Bronchial epithelial cell (primary cell): ENCODE measurements around the gene CCR5AS.
A peak's percentile ranks its signal among the peaks of the same experiment; 100 is the strongest.

Source experiments
- DNase-seq: peaks from one replicate; pipeline ENCODE4 v3.0.0-alpha.2; 2010; ENCODE audit warnings: low read depth
- FAIRE-seq: peaks from 2 replicates; lab custom pipeline; 2011; peaks lifted over from hg19 to GRCh38; lab: Jason Lieb, UNC
- H3K27me3 ChIP-seq: 2 replicates; pipeline ENCODE4 v1.5.1; 2011; ENCODE audit warnings: low read length; ENCODE audit not compliant: control insufficient read depth, insufficient read depth
- H3K36me3 ChIP-seq: 2 replicates; pipeline ENCODE4 v1.5.1; 2011; ENCODE audit warnings: low read length; ENCODE audit not compliant: control insufficient read depth, insufficient read depth
- H3K4me3 ChIP-seq: 2 replicates; pipeline ENCODE4 v1.5.1; 2011; ENCODE audit warnings: mild to moderate bottlenecking, low read depth, low read length, control low read depth
- CTCF ChIP-seq: IDR thresholded peaks from 2 replicates; pipeline ENCODE4 v1.5.1; 2011; ENCODE audit warnings: mild to moderate bottlenecking, moderate library complexity, low read length, control low read depth, inconsistent platforms; ENCODE audit not compliant: insufficient read depth, severe bottlenecking

Gene CCR5AS

GRCh38 chr3:46401579-46401978, 5.3 kb downstream of the CCR5AS start:
- no peaks in the 10 kb centered on the region for H3K27me3 ChIP-seq
- H3K4me3 ChIP-seq, result no peak overlapping the region
- no peak for TF ChIP-seq CTCF
- DNase-seq (no peak), FAIRE-seq (no peak)
- no peaks in the 10 kb centered on the region for H3K36me3 ChIP-seq

GRCh38 chr3:46400846-46401245, 6.0 kb downstream of the CCR5AS start:
- Histone ChIP-seq H3K4me3 (no peak overlapping the region), H3K27me3 (no peaks in the 10 kb centered on the region), H3K36me3 (no peaks in the 10 kb centered on the region)
- no peak for TF ChIP-seq CTCF
- DNase-seq (no peak), FAIRE-seq (no peak)

- Histone ChIP-seq H3K27me3 (no peaks in the 10 kb centered on the region), H3K36me3 (no peaks in the 10 kb centered on the region), H3K4me3 (no peak overlapping the region)
- DNase-seq (peak; percentile 75), FAIRE-seq (no peak)
- no peak for TF ChIP-seq CTCF
Measured at GRCh38 chr3:46400000-46400734, 6.7 kb downstream of the CCR5AS start.

- TF ChIP-seq CTCF, result no peak
- Histone ChIP-seq H3K27me3 (no peaks in the 10 kb centered on the region), H3K4me3 (no peak overlapping the region), H3K36me3 (no peaks in the 10 kb centered on the region)
- DNase-seq, result peak; percentile 54
- FAIRE-seq, result no peak
Measured at GRCh38 chr3:46399557-46399956, 7.3 kb downstream of the CCR5AS start.

GRCh38 chr3:46399098-46399497, 7.8 kb downstream of the CCR5AS start:
- DNase-seq (no peak), FAIRE-seq (no peak)
- no peak for TF ChIP-seq CTCF
- Histone ChIP-seq H3K36me3 (no peaks in the 10 kb centered on the region), H3K27me3 (no peaks in the 10 kb centered on the region), H3K4me3 (no peak overlapping the region)
